Fibroblast of skin of back (primary cell): Measurements from ENCODE around the gene TMCO4. TPM values are rescaled to one million over a fixed set of nuclear protein-coding genes. Genes with fewer than 3 reads are reported as not detected.
"Not testable (repeated sequence)": the region's sequence is repeated elsewhere in the genome, so short reads cannot be mapped to it uniquely, and the experiment has no call there.

Experiments used
- DNase-seq: peaks from one replicate; pipeline ENCODE4 v3.0.0-alpha.2; 2013
- polyA plus RNA-seq, 2 experiments: library from polyadenylated mRNA; unstranded; fragments of 120-200 nt; gene quantifications; one replicate each; pipeline ENCODE4 v1.2.1, GENCODE V29; 2013; ENCODE audit not compliant: insufficient read length in 2 of 2

TMCO4 gene
- 4.1 TPM for polyA plus RNA-seq (2013, experiment 1 of 2; ENCODE audit: insufficient read length)
- 3.6 TPM for polyA plus RNA-seq (2013, experiment 2 of 2; ENCODE audit: insufficient read length)

GRCh38 chr1:19799230-19800075 lies at the start of gene TMCO4:
Gene TMCO4, minus strand, starts transcription at chr1:19799916. Its CDS starts 19,158 bp downstream, at chr1:19780758.
- DNase-seq = peak; percentile 59

- not testable (repeated sequence) for DNase-seq
These were observed 49.6 kb upstream of the TMCO4 start for GRCh38 chr1:19849307-19849706.

- not testable (repeated sequence) for DNase-seq
These were observed 47.6 kb upstream of the TMCO4 start for GRCh38 chr1:19847334-19847733.

GRCh38 chr1:19846338-19846737 lies 46.6 kb upstream of the TMCO4 start:
- no peak for DNase-seq

GRCh38 chr1:19845555-19845954 lies 45.8 kb upstream of the TMCO4 start:
- no peak for DNase-seq

GRCh38 chr1:19844731-19845495 lies 45.2 kb upstream of the TMCO4 start:
- no peak for DNase-seq

GRCh38 chr1:19840228-19840627 lies 40.5 kb upstream of the TMCO4 start:
- peak; percentile 25 for DNase-seq

GRCh38 chr1:19837866-19838265 lies 38.1 kb upstream of the TMCO4 start:
- no peak for DNase-seq

- DNase-seq = peak; percentile 61
These were observed 35.9 kb upstream of the TMCO4 start for GRCh38 chr1:19835578-19835977.

- no peak for DNase-seq
These were observed 31.7 kb upstream of the TMCO4 start for GRCh38 chr1:19831441-19831840.

GRCh38 chr1:19828546-19828945 lies 28.8 kb upstream of the TMCO4 start:
- DNase-seq = no peak

GRCh38 chr1:19825298-19825697 lies 25.6 kb upstream of the TMCO4 start:
- no peak for DNase-seq

- peak; percentile 46 for DNase-seq
These were observed 24.8 kb upstream of the TMCO4 start for GRCh38 chr1:19824541-19824940.

- no peak for DNase-seq
These were observed 24.3 kb upstream of the TMCO4 start for GRCh38 chr1:19824036-19824435.

GRCh38 chr1:19819701-19820100 lies 20.0 kb upstream of the TMCO4 start:
- no peak for DNase-seq

- DNase-seq = no peak
These were observed 18.6 kb upstream of the TMCO4 start for GRCh38 chr1:19818324-19818723.

GRCh38 chr1:19817160-19817559 lies 17.4 kb upstream of the TMCO4 start:
- DNase-seq = no peak

GRCh38 chr1:19816737-19817086 lies 17.0 kb upstream of the TMCO4 start:
- DNase-seq = not testable (repeated sequence)

- no peak for DNase-seq
These were observed 16.4 kb upstream of the TMCO4 start for GRCh38 chr1:19815801-19816736.

GRCh38 chr1:19814681-19815503 lies 15.2 kb upstream of the TMCO4 start, which contains the start of gene RNF186:
Gene RNF186, minus strand, starts transcription at chr1:19815283. Its CDS starts 182 bp downstream, at chr1:19815101.
- DNase-seq = no peak

GRCh38 chr1:19814244-19814661 lies 14.5 kb upstream of the TMCO4 start:
- no peak for DNase-seq

- DNase-seq = no peak
These were observed 13.9 kb upstream of the TMCO4 start for GRCh38 chr1:19813643-19813960.
